CD4-positive, alpha-beta T cell treated with Interferon alpha-2 for 1 hour (primary cell): ENCODE results near the gene VPS37B.
A peak's percentile ranks its signal among the peaks of the same experiment; 100 is the strongest.
"Not testable (repeated sequence)": the region's sequence is repeated elsewhere in the genome, so short reads cannot be mapped to it uniquely, and the experiment has no call there.

ENCODE experiments used
- DNase-seq, 2 donors: peaks; one replicate each; pipeline ENCODE4 v3.0.0-alpha.2; 2020 to 2022

The VPS37B gene

DNA sequence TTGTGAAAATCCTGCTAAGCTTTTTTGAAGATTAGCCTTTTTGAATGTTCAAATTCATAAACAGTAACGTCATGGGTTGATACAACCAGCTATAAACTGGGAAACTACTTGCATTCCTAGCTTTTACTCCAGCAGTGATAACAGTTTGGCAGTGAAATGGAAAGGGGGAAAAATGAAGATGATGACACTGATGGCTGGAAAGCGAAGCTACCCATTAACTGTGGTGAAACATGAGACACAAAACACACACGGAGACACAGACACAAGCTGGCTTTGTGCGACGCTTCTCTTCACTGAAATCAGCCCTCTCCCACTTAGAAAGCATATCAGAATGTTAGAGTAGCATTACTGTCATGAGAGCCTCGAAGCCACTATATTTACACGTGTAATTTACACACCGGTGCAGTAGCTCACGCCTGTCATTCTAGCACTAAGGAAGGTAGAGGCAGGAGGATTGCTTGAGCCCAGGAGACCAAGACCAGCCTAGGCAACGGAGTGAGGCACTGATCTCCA lies 15.7 kb downstream of the VPS37B start:
- no peak for DNase-seq

DNA sequence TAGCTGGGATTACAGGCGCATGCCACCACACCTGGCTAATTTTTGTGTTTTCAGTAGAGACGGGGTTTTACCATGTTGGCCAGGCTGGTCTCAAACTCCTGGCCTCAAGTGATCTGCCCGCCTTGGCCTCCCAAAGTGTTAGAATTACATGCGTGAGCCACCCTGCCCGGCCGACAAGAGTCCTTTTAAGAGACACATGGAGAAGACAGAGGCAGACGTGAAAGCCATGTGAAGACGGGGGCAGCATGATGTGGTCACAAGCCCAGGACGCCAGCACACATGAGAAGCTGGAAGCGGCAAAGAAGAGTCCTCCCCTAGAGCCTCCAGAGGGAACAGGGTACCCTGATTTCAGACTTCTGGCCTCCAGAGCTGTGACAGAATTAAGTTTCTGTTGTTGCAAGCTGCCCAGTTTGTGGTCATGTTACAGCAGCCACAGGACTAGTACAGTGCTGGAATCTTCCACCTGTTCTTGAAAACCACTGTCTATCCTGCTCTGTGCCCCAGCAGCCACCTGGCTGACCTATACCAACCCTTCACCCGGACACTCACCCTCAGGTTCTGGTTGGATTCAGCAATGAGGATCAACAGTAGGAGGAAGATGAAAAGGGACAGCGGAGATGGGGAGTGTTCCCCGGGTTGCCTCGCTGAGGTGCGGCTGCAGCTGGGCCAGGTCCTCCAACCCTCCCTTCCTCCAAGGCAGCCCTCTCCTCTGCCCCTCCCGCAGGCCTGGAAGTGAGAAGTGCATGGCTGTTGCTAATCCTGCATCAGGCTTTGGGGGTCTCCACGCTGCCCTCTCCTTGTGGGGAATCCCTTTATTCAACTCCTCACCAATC lies 16.9 kb downstream of the VPS37B start:
- DNase-seq, result no peak

DNA sequence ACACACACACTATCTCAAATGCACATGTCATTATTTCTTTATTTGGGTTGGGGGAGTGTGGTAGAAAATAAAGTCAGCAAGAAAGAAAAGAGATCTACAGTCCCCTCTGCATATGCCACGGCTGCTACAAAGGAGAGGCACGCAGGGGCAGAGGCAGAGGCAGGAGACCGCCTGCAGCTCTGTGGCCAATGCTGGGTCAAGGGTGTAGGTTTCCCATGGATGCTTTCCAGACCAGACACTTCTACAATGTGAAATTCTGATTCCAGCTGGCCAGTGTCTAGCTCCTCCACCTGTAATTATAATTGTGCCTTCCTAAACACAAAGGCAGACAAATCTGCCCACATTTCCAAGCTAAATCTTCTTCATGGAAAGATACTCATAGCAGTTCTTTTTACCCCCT lies 19.2 kb downstream of the VPS37B start:
- DNase-seq, result no peak

DNA sequence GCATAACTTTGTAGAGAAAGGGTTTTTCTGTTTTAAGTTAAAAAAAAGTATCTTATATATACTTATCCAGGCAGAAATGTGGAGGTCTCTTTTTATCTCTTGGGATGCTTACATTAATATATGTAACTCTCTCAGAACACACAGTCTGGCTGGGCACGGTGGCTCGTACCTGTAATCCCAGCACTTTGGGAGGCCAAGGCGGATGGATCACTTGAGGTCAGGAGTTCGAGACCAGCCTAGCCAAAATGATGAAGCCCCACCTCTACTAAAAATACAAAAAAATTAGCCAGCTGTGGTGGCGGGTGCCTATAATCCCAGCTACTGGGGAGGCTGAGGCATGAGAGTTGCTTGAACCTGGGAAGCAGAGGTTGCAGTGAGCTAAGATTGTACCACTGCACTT lies 19.6 kb downstream of the VPS37B start:
- not testable (repeated sequence) for DNase-seq

DNA sequence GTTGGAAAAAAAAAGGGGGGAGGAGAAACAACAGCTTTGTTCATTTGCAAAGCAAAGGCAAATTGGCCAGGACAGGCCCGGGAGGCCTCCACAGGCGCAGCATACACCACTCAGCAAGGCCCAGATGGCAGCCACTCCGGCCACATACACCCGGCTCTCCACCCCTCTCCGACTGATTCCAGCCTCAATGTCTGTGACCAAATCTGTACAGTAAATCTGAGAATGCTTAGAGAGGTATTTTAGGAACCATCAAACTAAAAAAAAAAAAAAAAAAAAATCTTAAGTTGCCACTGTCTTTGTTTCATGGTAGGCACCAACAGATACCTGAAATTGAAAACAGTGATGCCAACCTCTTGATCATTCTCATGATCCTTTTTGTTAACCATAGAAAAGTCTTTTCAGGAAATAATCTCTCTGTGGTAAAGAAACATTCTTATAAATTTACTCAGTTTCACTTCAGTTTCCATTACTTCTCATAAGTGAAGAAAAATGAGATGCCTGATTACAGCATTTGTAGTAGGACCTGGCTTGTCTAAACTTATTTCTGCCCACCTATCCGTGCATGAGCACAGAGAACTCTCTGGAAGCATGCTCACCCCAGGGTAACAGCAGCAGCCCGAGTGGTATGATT lies 20.2 kb downstream of the VPS37B start:
- no peak for DNase-seq

DNA sequence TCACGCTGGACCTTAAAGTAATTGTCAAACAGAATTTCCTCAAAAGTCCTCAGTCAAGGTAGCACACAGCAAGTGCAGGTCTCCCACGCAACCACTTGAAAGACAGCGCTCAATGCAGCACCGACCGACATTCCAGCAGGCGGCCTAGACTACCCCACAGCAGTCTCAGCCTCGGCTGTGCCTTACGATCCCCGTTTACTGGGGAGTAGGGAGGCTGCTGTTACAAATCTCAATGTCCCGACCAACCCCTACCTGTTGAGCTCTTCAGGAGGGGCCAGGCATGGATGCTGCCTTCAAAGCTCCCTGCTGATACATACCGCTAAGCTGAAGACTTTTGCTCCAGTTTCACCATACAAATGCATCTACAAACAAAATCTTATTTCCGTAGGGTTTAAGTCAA lies 21.8 kb downstream of the VPS37B start:
- DNase-seq, result peak in 1 of 2 donors; percentile 48

DNA sequence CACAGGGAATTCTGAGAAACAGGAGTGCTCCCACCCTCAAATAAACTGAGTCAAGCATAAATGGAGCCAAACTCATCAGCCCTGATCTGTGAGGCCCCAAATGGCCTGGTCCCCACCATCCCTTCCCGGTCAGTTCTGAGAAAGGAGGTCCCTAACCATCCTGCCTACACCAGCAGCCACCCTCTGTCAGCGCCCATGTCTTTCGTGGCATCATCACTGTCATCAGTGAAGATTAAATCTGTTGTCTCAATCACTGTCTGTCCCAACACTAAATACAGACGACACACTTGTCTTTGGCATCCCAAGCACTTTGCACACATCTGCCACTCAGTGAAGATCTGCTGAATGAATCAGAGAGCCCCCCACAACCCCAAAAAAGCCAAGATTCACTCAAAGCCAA lies 22.4 kb downstream of the VPS37B start:
- DNase-seq, result no peak

DNA sequence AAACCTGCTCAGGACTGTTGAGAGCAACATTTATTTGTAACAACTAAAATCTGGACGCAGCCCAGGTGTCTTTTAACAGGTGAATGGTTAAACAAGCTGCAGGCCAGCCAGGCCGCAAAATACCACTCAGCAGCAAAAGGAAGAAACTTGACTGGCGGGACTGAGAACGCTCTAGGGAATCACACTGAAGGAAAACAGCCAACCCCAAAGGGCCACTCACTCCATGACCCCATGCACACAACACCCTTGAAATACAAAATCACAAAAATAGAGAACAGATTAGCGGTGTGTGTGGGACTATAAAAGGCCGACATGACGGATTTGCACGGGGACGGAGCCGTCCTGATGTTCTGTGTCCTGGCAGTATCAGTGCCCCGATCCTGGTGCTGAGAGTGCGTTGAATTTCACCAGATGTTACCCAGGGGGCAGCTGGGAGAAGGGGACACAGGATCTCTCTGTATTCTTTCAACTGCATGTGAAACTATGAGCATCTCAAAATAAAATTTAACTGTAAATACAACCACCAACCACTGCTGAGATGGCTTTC lies 23.0 kb downstream of the VPS37B start:
- DNase-seq, result no peak

DNA sequence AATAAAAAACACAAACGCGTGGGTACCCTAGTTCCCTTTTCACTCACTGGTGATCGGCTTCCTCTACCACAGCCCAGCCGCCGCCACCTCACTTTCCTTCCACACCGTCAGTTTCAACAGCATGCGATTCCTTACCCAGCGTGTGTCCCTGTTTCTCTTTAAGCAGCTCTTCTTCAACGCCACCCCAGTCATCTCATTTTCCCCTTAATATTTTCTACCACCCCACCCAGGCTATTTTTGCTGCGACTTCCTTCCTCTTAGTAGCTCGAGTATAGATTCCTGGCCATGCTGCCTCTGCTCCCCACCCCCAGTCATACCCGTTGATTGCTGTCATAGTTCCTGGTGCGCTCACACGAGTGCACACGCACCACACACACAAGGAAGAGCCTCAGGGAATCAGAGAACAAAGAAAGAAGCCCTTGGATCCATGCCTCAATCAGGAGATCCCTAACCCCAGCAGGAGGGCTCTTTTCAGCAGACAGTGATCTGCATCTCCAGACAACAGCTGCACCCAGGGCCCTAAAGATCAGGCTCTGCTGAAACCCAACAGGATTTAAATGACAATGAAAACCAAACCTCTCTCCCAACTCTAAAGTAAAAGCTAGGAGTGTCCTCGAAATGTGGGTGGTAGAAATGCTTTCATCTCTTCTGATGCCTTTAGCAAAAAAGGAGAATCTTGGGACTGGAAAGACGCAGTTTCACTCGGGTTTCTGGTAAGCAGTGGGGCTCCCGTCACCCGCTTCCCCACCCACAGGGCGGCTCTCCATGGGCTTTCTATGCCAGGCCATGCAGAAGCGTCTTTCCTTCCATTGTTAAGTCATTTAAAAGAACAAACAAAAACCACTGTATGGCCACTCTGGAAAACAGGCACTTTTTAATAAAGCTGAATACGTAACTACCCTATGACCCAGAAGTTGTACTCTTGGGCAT lies 23.8 kb downstream of the VPS37B start:
- DNase-seq, result peak; percentile 56 to 61

DNA sequence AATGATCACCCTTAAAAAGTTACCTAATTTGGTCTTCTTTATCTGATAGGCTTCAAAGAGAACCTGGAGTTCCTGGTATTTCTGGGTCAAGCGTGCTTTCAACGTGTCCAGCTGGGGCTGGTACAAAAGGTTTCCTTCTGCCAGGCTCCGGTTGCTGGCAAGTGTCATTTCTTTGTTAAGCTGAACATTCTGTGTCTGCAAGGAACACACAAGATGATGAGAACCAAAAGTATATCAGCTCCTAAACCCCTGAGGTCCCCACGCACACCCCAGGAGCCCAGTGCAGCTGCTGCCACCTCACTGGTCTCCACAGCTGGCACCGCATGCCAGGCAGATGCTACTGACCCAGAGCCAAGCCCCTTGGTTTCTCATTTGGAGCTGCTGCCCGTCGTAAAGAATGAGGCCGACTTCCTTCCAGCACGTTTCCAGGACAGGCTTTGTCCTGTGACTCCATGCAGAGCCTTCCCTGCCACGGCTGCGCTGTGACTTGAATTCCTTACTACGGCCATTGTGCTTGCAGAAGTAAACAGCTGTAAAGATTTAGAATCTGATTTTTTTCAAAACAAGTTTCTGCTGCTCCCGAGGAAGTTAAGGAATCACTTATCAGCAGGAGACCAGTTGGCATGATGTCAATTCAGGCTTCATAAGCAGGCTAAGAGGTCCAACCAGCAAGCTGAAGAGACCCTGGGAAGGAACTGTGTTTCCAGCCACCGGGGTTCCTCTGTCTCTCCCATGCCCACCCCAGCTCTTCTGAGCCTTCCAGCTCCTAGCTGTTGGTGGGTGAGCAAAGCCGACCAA lies 24.9 kb downstream of the VPS37B start:
- DNase-seq, result no peak

DNA sequence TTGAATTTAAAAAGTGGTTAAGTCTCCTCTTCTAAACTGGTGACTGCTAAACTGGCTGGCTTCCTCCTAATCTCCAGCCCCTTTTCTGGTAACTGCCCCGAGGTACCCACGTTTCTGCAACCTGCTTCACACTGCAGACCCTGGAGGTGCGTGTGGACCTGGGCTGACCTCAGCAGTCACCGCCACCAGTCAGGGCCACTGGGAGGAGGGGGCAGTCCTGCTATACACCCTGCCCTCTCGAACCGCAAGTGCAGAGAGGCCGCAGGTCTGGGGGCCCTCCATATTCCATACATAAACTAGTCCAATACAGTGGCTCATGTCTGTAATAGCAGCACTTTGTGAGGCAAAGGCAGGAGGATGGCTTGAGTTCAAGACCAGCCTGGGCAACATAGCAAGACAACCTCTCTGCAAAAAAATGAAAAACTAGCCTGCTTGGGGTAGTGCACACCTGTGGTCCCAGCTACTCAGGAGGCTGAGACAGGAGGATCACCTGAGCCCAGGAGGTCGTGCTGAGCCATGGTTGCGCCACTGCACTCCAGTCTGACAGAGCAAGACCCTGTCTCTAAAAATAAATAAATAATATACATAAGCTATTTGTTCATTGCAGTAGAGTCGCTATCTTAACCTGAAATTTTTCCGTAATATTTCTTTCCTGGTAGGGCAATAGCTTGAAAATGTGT lies 25.6 kb downstream of the VPS37B start:
- no peak for DNase-seq

DNA sequence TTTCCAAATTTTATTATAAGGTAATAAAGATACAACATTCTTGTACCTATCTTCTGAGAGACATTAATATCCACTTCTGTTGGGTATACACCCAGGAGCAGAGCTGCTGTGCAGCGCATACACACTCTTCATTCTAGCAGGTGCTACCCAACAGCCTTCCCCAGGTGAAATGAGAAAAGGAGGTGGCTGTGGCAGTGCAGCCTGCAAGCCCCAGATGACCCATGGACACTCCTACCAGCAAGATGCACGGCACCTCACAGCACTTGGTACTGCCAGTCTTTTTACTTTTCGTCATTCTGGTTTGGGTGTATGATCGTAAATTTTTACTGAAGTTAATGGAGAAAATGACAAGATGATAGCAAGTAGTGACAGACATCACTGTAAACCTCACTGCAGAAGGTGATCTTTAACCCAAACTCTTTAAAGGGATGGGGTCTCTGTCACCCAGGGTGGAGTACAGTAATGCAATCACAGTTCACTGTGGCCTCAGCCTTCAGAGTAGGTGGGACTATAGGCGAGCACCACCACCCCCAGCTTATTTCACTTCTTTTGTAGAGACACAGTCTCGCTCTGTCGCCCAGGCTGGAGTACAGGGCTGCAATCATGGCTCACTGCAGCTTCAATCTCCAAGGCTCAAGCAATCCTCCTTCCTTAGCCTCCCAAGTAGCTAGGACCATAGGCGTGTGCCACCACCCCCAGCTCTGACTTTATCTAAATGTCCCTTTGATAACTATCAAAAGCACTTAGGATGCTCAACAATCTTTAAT lies 26.5 kb downstream of the VPS37B start:
- DNase-seq, result no peak

DNA sequence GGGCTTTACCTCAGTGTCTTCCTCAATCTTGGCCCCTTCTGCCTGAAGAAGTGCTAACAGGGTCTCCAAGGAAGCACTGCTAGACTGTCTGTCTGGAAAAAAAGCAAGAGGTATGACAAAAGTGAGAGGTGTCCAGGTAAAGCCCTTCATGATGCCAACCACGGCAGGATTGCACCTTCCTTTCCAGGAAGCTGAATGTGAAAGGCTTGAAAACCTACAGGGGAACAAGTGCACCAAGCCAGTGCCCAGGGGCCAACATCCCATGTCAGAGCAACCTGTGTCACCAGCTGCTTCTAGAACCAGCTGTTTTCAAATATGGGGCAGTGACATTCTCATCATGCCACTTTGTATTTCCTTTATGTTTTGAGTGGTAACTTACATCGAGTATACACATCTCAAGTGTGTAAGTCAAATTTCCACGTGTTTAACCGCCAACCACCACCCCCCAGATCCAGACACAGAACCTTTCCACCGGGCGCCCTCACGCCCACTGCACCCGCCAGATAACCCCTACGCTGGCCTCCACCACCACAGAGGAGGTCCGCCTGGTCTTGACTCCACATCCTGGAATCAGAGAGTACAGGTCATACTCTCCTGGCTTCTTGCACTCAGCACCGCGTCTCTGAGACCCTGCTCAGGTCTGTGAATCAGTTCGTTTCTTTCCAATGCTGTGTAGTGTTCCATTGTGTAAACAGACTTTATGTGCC lies 27.3 kb downstream of the VPS37B start:
- no peak for DNase-seq

DNA sequence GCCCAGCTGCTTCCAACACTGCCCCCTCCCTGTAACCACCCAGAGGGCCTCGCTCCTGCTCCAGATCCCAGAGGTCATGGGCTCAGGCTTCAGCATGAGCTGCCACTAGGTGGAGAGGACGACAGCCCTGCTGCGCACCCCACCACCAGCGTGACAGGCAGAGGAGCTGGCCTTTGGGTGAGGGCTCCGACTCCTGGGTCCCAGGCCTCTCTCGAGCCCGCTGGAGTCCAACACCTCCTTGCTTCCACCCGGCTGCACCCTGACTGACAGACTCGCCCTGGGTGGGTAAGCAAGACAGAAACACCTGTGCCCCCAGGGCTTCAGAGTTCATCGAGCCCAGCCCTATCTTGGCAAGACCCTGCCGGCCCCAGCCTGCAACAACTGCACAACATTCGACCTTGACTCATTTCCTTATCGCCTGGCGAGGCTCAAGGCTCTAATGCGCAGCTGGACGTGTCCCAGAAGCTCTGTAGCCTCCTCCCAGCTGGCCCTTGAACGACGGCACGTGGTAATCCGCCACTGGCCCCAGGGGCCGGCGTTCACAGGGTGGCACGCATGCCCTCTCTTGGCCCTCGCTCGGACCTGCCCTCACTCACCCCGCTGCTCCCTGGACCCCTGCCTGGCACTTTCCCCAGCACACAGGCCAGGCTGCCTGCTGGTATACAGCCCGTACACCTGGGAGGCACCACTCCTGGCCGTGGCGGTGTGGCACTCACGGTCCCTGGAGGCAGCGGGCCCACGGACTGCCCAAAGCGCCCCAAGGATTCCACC lies 28.0 kb downstream of the VPS37B start:
- DNase-seq, result no peak

DNA sequence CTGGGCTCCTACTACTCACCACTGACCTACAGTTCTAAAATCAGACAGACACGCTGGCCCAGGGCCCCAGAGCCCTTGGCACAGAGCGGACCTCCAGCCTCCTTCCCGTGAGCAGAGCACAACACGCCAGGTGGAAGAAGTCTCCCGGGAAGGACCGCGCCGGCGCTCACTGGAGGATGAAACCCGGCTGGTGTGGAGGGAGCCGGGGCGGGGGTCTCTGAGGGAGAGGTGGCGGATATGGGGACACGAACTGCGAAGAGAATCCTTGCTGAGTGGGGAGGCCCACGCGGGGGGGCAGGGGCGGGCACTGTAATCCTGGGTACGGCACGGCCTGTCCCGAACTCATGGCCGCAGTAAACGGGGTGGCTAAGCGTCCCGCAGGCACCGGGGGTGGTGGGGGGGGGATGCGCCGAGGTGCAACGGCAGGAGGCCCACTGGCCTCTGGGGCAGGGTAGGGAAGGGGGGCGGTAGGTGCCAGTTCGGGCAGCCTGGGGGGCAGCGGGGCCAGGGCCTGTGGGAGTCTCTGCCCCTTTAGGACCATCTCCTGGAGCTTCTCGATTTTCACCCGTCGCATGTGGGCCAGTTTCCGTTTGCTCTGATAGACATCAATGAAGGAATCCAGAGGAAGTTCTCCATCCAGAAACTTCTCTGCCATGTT lies 28.8 kb downstream of the VPS37B start:
- DNase-seq, result no peak

DNA sequence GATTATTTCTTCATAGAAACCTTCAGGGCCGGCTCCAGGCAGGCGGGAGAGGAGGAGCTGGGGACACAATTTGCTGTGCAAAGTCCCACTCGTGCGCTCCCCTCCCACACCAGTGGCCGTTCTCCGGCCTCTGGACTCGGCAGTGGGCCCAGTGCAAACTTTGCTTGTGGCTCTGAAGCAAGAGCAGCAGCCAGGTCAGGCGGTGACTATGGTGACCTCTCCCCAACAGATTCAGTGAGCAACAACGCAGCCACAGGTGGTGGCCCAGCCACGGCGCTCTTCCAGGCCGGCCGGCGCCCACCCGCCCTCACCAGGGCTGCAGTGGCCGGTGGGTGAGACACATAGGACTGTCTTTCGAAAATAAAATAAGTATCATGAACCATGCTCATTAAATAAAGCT lies 29.5 kb downstream of the VPS37B start:
- DNase-seq, result no peak

DNA sequence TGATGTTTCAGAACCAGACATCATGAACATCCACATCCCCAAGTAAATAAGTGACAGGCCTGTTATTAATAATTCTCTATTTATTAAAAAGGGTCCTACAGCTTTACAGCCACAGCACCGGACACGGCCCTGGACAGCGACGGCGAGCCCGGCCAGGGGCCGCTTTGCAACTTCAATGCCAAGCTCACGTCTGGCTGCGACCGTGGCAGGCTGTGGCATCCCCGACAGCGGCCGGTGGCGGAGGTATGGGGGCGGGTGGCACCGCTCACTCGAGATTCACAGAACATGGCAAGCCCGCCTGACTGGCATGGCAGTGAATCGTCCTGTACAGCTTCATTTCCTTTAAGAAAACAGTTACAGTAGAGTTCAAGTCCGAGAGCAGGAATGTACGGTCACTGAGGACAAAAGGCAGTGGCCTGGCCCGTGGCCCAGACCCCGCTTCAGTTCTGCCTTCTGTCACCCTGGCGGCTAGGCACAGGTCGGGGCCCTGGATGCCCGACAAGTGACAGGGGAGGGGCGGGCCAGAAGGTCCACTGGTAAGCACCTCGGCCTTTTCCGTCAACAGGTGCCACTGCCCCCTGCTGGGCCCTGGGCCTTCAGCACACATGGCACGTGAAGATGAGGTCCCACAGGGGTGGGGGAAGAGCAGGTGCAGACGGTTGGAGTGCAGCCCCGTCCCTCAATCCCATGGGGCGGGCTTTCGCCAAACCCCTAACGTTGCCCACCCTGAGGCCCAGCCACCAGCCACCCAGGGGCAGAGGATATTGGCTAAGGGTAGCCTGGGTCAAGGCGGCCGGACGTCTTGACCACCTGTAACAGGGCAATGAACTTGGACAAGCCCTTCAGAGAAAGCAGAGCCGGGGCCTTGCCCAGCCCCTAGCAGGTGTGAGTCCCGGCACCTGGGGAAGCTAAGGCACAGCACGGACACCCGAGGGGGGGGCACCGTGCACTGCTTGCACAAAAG lies 30.4 kb downstream of the VPS37B start:
- DNase-seq, result peak in 1 of 2 donors; percentile 33
